IMR-90 (cell line): ENCODE measurements around the gene ZNF76. TPM values are rescaled to one million over a fixed set of nuclear protein-coding genes. Genes with fewer than 3 reads are reported as not detected.

Experiments
- ATAC-seq: fragments of 200-7000 bp; cut with Tn5 transposase; 2 replicates; pipeline ENCODE4 v1.9.1; 2020; ENCODE audit warnings: low read depth, mild to moderate bottlenecking, moderate library complexity
- BruUV-seq: library from RNA; stranded (reverse); fragments of 400-500 nt; replicated peaks from 2 replicates; lab custom pipeline; 2021; lab: Mats Ljungman, UMichigan
- CTCF ChIA-PET: fragments of 300-600 bp; formaldehyde crosslinking; extraction: SDS; loops from one replicate; lab custom pipeline; 2021; ENCODE audit warnings: antibody characterized with exemption; lab: Yijun Ruan, JAX
- POLR2A ChIA-PET: fragments of 300-600 bp; sonication (Branson Sonifier 250); formaldehyde crosslinking; loops from one replicate; lab custom pipeline; 2022; ENCODE audit warnings: antibody characterized with exemption; ENCODE audit not compliant: unreplicated experiment; lab: Charles Lee
- DNase-seq: peaks from one replicate; pipeline ENCODE4 v3.0.0; 2013
- H2AFZ ChIP-seq: replicated peaks from 2 replicates; pipeline ENCODE3; 2013; ENCODE audit warnings: low read length, mild to moderate bottlenecking; ENCODE audit not compliant: poor library complexity
- H2AK5ac ChIP-seq: 2 replicates; pipeline ENCODE4 v1.6.1; 2013; ENCODE audit warnings: low read depth, low read length, inconsistent platforms
- H2AK9ac ChIP-seq: replicated peaks from 2 replicates; pipeline ENCODE3; 2013; ENCODE audit warnings: mild to moderate bottlenecking, low read depth, low read length, moderate library complexity; ENCODE audit not compliant: poor library complexity
- H2BK120ac ChIP-seq: 2 replicates; pipeline ENCODE4 v1.6.1; 2013; ENCODE audit warnings: low read depth, low read length, inconsistent platforms
- H2BK15ac ChIP-seq: 3 replicates; pipeline ENCODE4 v1.6.1; 2013; ENCODE audit warnings: low read depth, low read length, inconsistent platforms
- H2BK20ac ChIP-seq: 2 replicates; pipeline ENCODE4 v1.6.1; 2013; ENCODE audit warnings: low read depth, mild to moderate bottlenecking, inconsistent platforms, low read length, moderate library complexity
- H2BK5ac ChIP-seq: 2 replicates; pipeline ENCODE4 v1.6.1; 2013; ENCODE audit warnings: mild to moderate bottlenecking, low read depth, low read length, inconsistent platforms; ENCODE audit not compliant: poor library complexity, severe bottlenecking
- H3K14ac ChIP-seq: replicated peaks from 2 replicates; pipeline ENCODE4 v1.6.1; 2013; ENCODE audit warnings: low read depth, low read length, inconsistent platforms
- H3K18ac ChIP-seq: 2 replicates; pipeline ENCODE4 v1.6.1; 2013; ENCODE audit warnings: low read depth, low read length, control low read depth
- H3K23ac ChIP-seq: 2 replicates; pipeline ENCODE4 v1.6.1; 2013; ENCODE audit warnings: low read depth, low read length, inconsistent platforms
- H3K27ac ChIP-seq: 2 replicates; pipeline ENCODE4 v1.5.1; 2013; ENCODE audit warnings: mild to moderate bottlenecking, control low read depth, low read length; ENCODE audit not compliant: insufficient read depth
- H3K27me3 ChIP-seq: 2 replicates; pipeline ENCODE4 v1.6.1; 2013; ENCODE audit warnings: low read length; ENCODE audit not compliant: control insufficient read depth, insufficient read depth
- H3K36me3 ChIP-seq: 2 replicates; pipeline ENCODE4 v1.6.1; 2013; ENCODE audit warnings: low read length, mixed read lengths; ENCODE audit not compliant: control insufficient read depth, insufficient read depth
- H3K4ac ChIP-seq: 2 replicates; pipeline ENCODE4 v1.6.1; 2013; ENCODE audit warnings: low read depth, low read length, inconsistent platforms
- H3K4me1 ChIP-seq: 2 replicates; pipeline ENCODE4 v1.6.1; 2013; ENCODE audit warnings: low read length, mixed read lengths; ENCODE audit not compliant: control insufficient read depth, insufficient read depth
- H3K4me2 ChIP-seq: 2 replicates; pipeline ENCODE4 v1.6.1; 2013; ENCODE audit warnings: low read depth, mild to moderate bottlenecking, control low read depth, low read length, moderate library complexity
- H3K4me3 ChIP-seq: 2 replicates; pipeline ENCODE4 v1.5.1; 2013; ENCODE audit warnings: low read depth, mild to moderate bottlenecking, control low read depth, low read length, moderate library complexity; ENCODE audit not compliant: insufficient read depth
- H3K56ac ChIP-seq: 2 replicates; pipeline ENCODE4 v1.6.1; 2013; ENCODE audit warnings: low read length, inconsistent platforms; ENCODE audit not compliant: insufficient read depth; ENCODE audit errors: extremely low read depth
- H3K79me1 ChIP-seq, 2 experiments: 2 replicates each; pipeline ENCODE4 v1.6.1; 2013; ENCODE audit warnings: low read length in 2 of 2, inconsistent platforms in 1 of 2, low read depth in 1 of 2
- H3K9ac ChIP-seq: 2 replicates; pipeline ENCODE4 v1.6.1; 2013; ENCODE audit warnings: low read depth, low read length, control low read depth
- H3K9me1 ChIP-seq: 2 replicates; pipeline ENCODE4 v1.6.1; 2013; ENCODE audit warnings: low read length, inconsistent platforms; ENCODE audit not compliant: insufficient read depth
- H3K9me3 ChIP-seq: 2 replicates; pipeline ENCODE4 v1.6.1; 2013; ENCODE audit warnings: low read length; ENCODE audit not compliant: control insufficient read depth, insufficient read depth
- H4K20me1 ChIP-seq: 2 replicates; pipeline ENCODE4 v1.6.1; 2013; ENCODE audit warnings: low read length, inconsistent platforms; ENCODE audit not compliant: insufficient read depth
- H4K5ac ChIP-seq: 2 replicates; pipeline ENCODE4 v1.6.1; 2013; ENCODE audit warnings: mild to moderate bottlenecking, low read depth, low read length, control low read depth
- H4K8ac ChIP-seq, 2 experiments: 2 replicates each; pipeline ENCODE4 v1.6.1; 2013; ENCODE audit warnings: low read depth in 2 of 2, low read length in 2 of 2, control low read depth in 1 of 2, inconsistent platforms in 1 of 2
- H4K91ac ChIP-seq: 2 replicates; pipeline ENCODE4 v1.6.1; 2013; ENCODE audit warnings: low read depth, low read length, inconsistent platforms; ENCODE audit not compliant: insufficient read depth
- BHLHE40 ChIP-seq: fragments of 150-350 bp; IDR thresholded peaks from 2 replicates; pipeline ENCODE4 v1.6.1; 2016; ENCODE audit warnings: mild to moderate bottlenecking, low read depth, low read length
- CEBPB ChIP-seq: IDR thresholded peaks from 2 replicates; pipeline ENCODE4 v1.6.1; 2012; ENCODE audit warnings: low read depth, low read length, improper control_type of control experiment
- CHD1 ChIP-seq: IDR thresholded peaks from 2 replicates; pipeline ENCODE4 v1.6.1; 2012; ENCODE audit warnings: low read depth, low read length, improper control_type of control experiment
- ELK1 ChIP-seq: fragments of 150-350 bp; IDR thresholded peaks from 2 replicates; pipeline ENCODE4 v1.6.1; 2016; ENCODE audit warnings: low read depth, mild to moderate bottlenecking, low read length, moderate library complexity, borderline replicate concordance
- FOS ChIP-seq: fragments of 150-350 bp; IDR thresholded peaks from 2 replicates; pipeline ENCODE4 v1.6.1; 2016; ENCODE audit warnings: low read depth, low read length
- MXI1 ChIP-seq: IDR thresholded peaks from 2 replicates; pipeline ENCODE4 v1.6.1; 2012; ENCODE audit warnings: low read depth, mild to moderate bottlenecking, low read length, moderate library complexity, borderline replicate concordance
- RAD21 ChIP-seq: IDR thresholded peaks from 2 replicates; pipeline ENCODE4 v1.6.1; 2012; ENCODE audit warnings: low read length, improper control_type of control experiment
- SMC3 ChIP-seq: fragments of 150-350 bp; IDR thresholded peaks from 2 replicates; pipeline ENCODE4 v1.6.1; 2016; ENCODE audit warnings: low read depth, mild to moderate bottlenecking, antibody characterized with exemption, low read length, moderate library complexity
- WGBS, 2 experiments: methylation state at CpG; one replicate each; pipeline versions ENCODE4 v1.1.5 to v1.1.7; 2013; ENCODE audit warnings: missing lambda C conversion rate in 2 of 2; ENCODE audit not compliant: insufficient read length in 1 of 2; ENCODE audit errors: extremely low coverage in 2 of 2; 5-methylcytosine and 5-hydroxymethylcytosine counted together
- dilution Hi-C: fragments of 300-500 bp; cut with HindIII; formaldehyde crosslinking; loops from one replicate; pipeline ENCODE4 v1.14.3; 2018; ENCODE audit warnings: low sequenced_read_pairs; ENCODE audit not compliant: unreplicated experiment
- in situ Hi-C: fragments of 300-500 bp; cut with MboI; formaldehyde crosslinking; loops from 3 replicates; pipeline ENCODE4 v1.14.3; 2019; ENCODE audit warnings: low sequenced_read_pairs, inconsistent platforms, mixed read lengths
- intact Hi-C: fragments of 100-400 bp; cut with micrococcal nuclease; formaldehyde crosslinking; loops from 2 replicates; pipeline ENCODE4 v1.10.0; 2022
- polyA plus RNA-seq, 3 experiments: library from polyadenylated mRNA; depleted of rRNA; stranded (reverse); fragments of >200 nt; gene quantifications; 2 replicates each; pipeline ENCODE4 v1.2.3, GENCODE V29; 2012; ENCODE audit warnings: low replicate concordance in 1 of 3
- total RNA-seq: library from RNA; depleted of rRNA; stranded (reverse); fragments of >200 nt; gene quantifications from 2 replicates; pipeline ENCODE4 v1.2.3, GENCODE V29; 2012
- TF ChIP-seq, protein P1 (sequence below): conservative IDR thresholded peaks from 2 replicates; pipeline ENCODE4 v1.5.1; 2012; ENCODE audit warnings: mild to moderate bottlenecking, low read depth, low read length, improper control_type of control experiment
- TF ChIP-seq, protein P2 (sequence below): fragments of 150-350 bp; IDR thresholded peaks from 2 replicates; pipeline ENCODE4 v1.6.1; 2017; ENCODE audit warnings: mild to moderate bottlenecking, antibody characterized with exemption, low read length, low read depth

The ZNF76 gene
- total and polyA plus RNA-seq, 2 of the 4 experiments (the other 2 are of a cell fraction): 19.9 to 21.1 TPM

DNA sequence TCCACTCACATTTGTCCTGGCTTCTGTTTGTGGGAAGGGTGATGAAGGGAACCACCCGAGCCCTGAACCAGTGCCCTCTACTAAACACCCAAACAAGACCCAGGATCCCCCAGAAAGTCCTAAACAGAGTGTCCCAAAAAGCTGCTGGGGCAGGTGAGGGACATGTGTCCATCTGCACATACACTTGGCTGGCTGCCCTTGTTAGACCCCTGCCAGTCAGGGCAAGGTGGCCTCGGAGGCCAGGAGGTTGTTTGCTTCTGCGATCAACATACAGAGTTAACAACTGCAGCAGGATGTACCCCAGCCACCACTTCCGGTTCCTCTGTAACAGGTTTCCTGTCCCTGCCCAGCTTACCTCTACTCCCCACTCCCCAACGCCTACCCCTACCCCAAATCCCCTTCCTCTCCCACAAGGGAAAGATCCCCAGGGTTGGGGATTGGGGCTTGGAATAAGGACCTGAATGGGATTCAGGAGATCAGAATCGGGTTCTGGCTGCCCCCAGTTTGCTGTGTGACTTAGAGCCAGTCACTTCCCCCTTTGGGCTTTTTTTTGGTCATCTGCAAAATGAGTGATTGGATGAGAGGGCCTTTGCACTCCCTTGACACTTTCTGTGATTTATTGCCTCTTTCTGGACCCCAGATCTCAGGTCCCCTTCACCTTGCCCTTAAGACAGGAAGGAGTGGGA is 52.0 kb downstream of the ZNF76 start:
- Histone ChIP-seq H3K36me3 (no peaks in the 10 kb centered on the region), H2AK5ac (no peak overlapping the region), H3K9ac (no peak overlapping the region), H3K23ac (no peak overlapping the region), H3K27ac (no peak overlapping the region), H4K8ac (no peak overlapping the region), H3K4ac (no peak overlapping the region), H2AK9ac (no peak overlapping the region), H3K79me1 (no peaks in the 10 kb centered on the region), H3K56ac (no peak overlapping the region), H3K4me2 (no peak overlapping the region), H3K9me3 (no peaks in the 10 kb centered on the region), H3K18ac (no peak overlapping the region), H2BK120ac (no peak overlapping the region), H4K91ac (no peak overlapping the region), H3K4me1 (no peaks in the 10 kb centered on the region), H2BK20ac (no peak overlapping the region), H3K27me3 (peaks cover 17% of the 10 kb centered on the region), H2BK15ac (no peak overlapping the region), H4K20me1 (no peaks in the 10 kb centered on the region), H3K14ac (no peak overlapping the region), H3K4me3 (no peak overlapping the region), H2BK5ac (no peak overlapping the region), H3K9me1 (no peaks in the 10 kb centered on the region), H4K5ac (no peak overlapping the region), H2AFZ (no peak overlapping the region)
- no TSS peak for BruUV-seq
- DNase-seq (no peak), ATAC-seq (no peak)
- dilution Hi-C loops (no loop called here), in situ Hi-C loops (loop anchor here (25.0 kb wide), 1 partner anchor 426 kb away; the partner anchor contains the start of gene ARMC12), intact Hi-C loops (no loop called here)
- ChIA-PET POLR2A (no interaction called here), CTCF (no interaction called here)
- TF ChIP-seq RAD21 (no peak), CHD1 (no peak), FOS (no peak), CEBPB (no peak), MXI1 (no peak), SMC3 (no peak), ELK1 (no peak), BHLHE40 (no peak)
- TF ChIP-seq, protein P1, sequence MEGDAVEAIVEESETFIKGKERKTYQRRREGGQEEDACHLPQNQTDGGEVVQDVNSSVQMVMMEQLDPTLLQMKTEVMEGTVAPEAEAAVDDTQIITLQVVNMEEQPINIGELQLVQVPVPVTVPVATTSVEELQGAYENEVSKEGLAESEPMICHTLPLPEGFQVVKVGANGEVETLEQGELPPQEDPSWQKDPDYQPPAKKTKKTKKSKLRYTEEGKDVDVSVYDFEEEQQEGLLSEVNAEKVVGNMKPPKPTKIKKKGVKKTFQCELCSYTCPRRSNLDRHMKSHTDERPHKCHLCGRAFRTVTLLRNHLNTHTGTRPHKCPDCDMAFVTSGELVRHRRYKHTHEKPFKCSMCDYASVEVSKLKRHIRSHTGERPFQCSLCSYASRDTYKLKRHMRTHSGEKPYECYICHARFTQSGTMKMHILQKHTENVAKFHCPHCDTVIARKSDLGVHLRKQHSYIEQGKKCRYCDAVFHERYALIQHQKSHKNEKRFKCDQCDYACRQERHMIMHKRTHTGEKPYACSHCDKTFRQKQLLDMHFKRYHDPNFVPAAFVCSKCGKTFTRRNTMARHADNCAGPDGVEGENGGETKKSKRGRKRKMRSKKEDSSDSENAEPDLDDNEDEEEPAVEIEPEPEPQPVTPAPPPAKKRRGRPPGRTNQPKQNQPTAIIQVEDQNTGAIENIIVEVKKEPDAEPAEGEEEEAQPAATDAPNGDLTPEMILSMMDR: no peak
- TF ChIP-seq, protein P2, sequence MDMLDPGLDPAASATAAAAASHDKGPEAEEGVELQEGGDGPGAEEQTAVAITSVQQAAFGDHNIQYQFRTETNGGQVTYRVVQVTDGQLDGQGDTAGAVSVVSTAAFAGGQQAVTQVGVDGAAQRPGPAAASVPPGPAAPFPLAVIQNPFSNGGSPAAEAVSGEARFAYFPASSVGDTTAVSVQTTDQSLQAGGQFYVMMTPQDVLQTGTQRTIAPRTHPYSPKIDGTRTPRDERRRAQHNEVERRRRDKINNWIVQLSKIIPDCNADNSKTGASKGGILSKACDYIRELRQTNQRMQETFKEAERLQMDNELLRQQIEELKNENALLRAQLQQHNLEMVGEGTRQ: no peak
- WGBS, 2 experiments: 60% methylated on average over 1 of the region's 6 CpGs; no CpG with 5 or more reads in 1 of the 2 experiments
